SK-N-SH (cell line): Measurements from ENCODE around the gene CNOT4. TPM values are rescaled to one million over a fixed set of nuclear protein-coding genes. Genes with fewer than 3 reads are reported as not detected.
"Not testable (repeated sequence)": the region's sequence is repeated elsewhere in the genome, so short reads cannot be mapped to it uniquely, and the experiment has no call there.

Experiments used
- CTCF ChIA-PET: fragments of 300-600, 350-600 bp; formaldehyde crosslinking; extraction: SDS; loops from one replicate; lab custom pipeline; 2021; lab: Yijun Ruan, JAX
- POLR2A ChIA-PET: fragments of 350-600 bp; sonication (Branson Sonifier 250); formaldehyde crosslinking; extraction: SDS; loops from one replicate; lab custom pipeline; 2020; ENCODE audit warnings: antibody characterized with exemption, inconsistent platforms; lab: Yijun Ruan, JAX
- DNase-seq: peaks from one replicate; pipeline ENCODE4 v3.0.0; 2012
- H2AFZ ChIP-seq: fragments of 200-600 bp; sonication (generic); 2 replicates; pipeline ENCODE4 v1.8.1; 2016; ENCODE audit warnings: antibody characterized with exemption, mild to moderate bottlenecking, low read depth
- H3F3A ChIP-seq: fragments of 200-600 bp; sonication (generic); replicated peaks from 2 replicates; pipeline ENCODE3; 2016; ENCODE audit warnings: antibody characterized with exemption, mild to moderate bottlenecking; ENCODE audit not compliant: insufficient read depth
- H3K27ac ChIP-seq, 2 experiments: fragments of 200-500 bp in 1 of 2; fragments of 200-600 bp in 1 of 2; sonication (Bioruptor generic) in 1 of 2; sonication (generic), shearing (Covaris generic) in 1 of 2; 2 replicates each; pipeline versions ENCODE4 v1.5.1 to v1.6.1; 2014 to 2016; ENCODE audit warnings: low read depth in 2 of 2, inconsistent platforms in 1 of 2, low read length in 1 of 2, mild to moderate bottlenecking in 1 of 2, mixed read lengths in 1 of 2
- H3K27me3 ChIP-seq: fragments of 200-600 bp; sonication (generic), shearing (Covaris generic); 2 replicates; pipeline ENCODE4 v1.6.1; 2016; ENCODE audit warnings: mixed run types; ENCODE audit not compliant: insufficient read depth
- H3K36me3 ChIP-seq, 2 experiments: fragments of 200-500 bp in 1 of 2; fragments of 200-600 bp in 1 of 2; sonication (Bioruptor generic) in 1 of 2; sonication (generic) in 1 of 2; replicated peaks in 1 of 2; 2 replicates each; pipeline versions ENCODE3 to v1.5.1; 2014 to 2016; ENCODE audit warnings: low read length in 1 of 2, mild to moderate bottlenecking in 1 of 2; ENCODE audit not compliant: insufficient read depth in 2 of 2, control insufficient read depth in 1 of 2
- H3K4me1 ChIP-seq, 2 experiments: fragments of 200-500 bp in 1 of 2; fragments of 200-600 bp in 1 of 2; sonication (Bioruptor generic) in 1 of 2; sonication (generic), shearing (Covaris generic) in 1 of 2; 2 replicates each; pipeline versions ENCODE4 v1.5.1 to v1.6.1; 2014 to 2016; ENCODE audit warnings: low read depth in 1 of 2, low read length in 1 of 2, mixed run types in 1 of 2; ENCODE audit not compliant: insufficient read depth in 2 of 2, control insufficient read depth in 1 of 2
- H3K4me2 ChIP-seq: fragments of 200-600 bp; sonication (generic), shearing (Covaris generic); 2 replicates; pipeline ENCODE4 v1.6.1; 2017; ENCODE audit warnings: mixed run types
- H3K4me3 ChIP-seq, 2 experiments: fragments of 200-500 bp in 1 of 2; fragments of 200-600 bp in 1 of 2; sonication (Bioruptor generic) in 1 of 2; sonication (generic), shearing (Covaris generic) in 1 of 2; 2 replicates each; pipeline versions ENCODE4 v1.5.1 to v1.8.1; 2014 to 2016; ENCODE audit warnings: low read depth in 2 of 2, inconsistent platforms in 1 of 2, low read length in 1 of 2, mild to moderate bottlenecking in 1 of 2, mixed read lengths in 1 of 2, moderate library complexity in 1 of 2
- H3K79me2 ChIP-seq: fragments of 200-600 bp; sonication (generic); 2 replicates; pipeline ENCODE4 v1.8.1; 2017; ENCODE audit warnings: mild to moderate bottlenecking; ENCODE audit not compliant: insufficient read depth
- H3K9ac ChIP-seq: fragments of 200-600 bp; sonication (generic); 2 replicates; pipeline ENCODE4 v1.6.1; 2017; ENCODE audit warnings: mixed run types
- H3K9me2 ChIP-seq: fragments of 200-600 bp; sonication (generic); 2 replicates; pipeline ENCODE4 v1.6.1; 2017; ENCODE audit warnings: mixed run types
- H3K9me3 ChIP-seq: fragments of 200-600 bp; sonication (generic); 2 replicates; pipeline ENCODE4 v1.6.1; 2017; ENCODE audit warnings: mixed run types, mild to moderate bottlenecking, moderate library complexity
- H4K20me1 ChIP-seq: fragments of 200-600 bp; sonication (generic); 2 replicates; pipeline ENCODE4 v1.6.1; 2017; ENCODE audit warnings: mild to moderate bottlenecking, mixed run types; ENCODE audit not compliant: insufficient read depth
- CHD2 ChIP-seq: fragments of 150-350 bp; IDR thresholded peaks from 2 replicates; pipeline ENCODE4 v1.6.1; 2018; ENCODE audit warnings: low read length; ENCODE audit not compliant: partially characterized antibody
- ELF1 ChIP-seq: IDR thresholded peaks from 2 replicates; pipeline ENCODE4 v1.4.0; 2012
- FOXJ3 ChIP-seq: sonication (generic); formaldehyde crosslinking; IDR thresholded peaks from 2 replicates; pipeline ENCODE4 v1.5.1; 2020; ENCODE audit warnings: mild to moderate bottlenecking, missing genetic modification reagents
- FOXM1 ChIP-seq: IDR thresholded peaks from 2 replicates; pipeline ENCODE4 v1.4.0; 2012; ENCODE audit warnings: low read depth, mild to moderate bottlenecking
- MAX ChIP-seq: IDR thresholded peaks from 2 replicates; pipeline ENCODE4 v1.4.0; 2012; ENCODE audit warnings: low read depth
- NFIC ChIP-seq: IDR thresholded peaks from 2 replicates; pipeline ENCODE4 v1.4.0; 2012; ENCODE audit warnings: borderline replicate concordance
- NRF1 ChIP-seq: IDR thresholded peaks from 2 replicates; pipeline ENCODE4 v1.6.1; 2012; ENCODE audit warnings: low read depth, mild to moderate bottlenecking, low read length
- RCOR1 ChIP-seq: fragments of 150-350 bp; IDR thresholded peaks from 2 replicates; pipeline ENCODE4 v1.6.1; 2017; ENCODE audit warnings: antibody characterized with exemption, low read length
- RFX5 ChIP-seq: IDR thresholded peaks from 2 replicates; pipeline ENCODE4 v1.6.1; 2012; ENCODE audit warnings: mild to moderate bottlenecking, improper control_type of control experiment, low read length
- SIN3A ChIP-seq: IDR thresholded peaks from 2 replicates; pipeline ENCODE4 v1.6.1; 2012; ENCODE audit warnings: low read depth, mild to moderate bottlenecking, low read length, moderate library complexity, borderline replicate concordance
- TAF1 ChIP-seq: IDR thresholded peaks from 2 replicates; pipeline ENCODE4 v1.6.1; 2012; ENCODE audit warnings: low read depth, mild to moderate bottlenecking, low read length, moderate library complexity, borderline replicate concordance
- TEAD4 ChIP-seq: IDR thresholded peaks from 2 replicates; pipeline ENCODE4 v1.4.0; 2012; ENCODE audit warnings: mild to moderate bottlenecking, borderline replicate concordance; ENCODE audit not compliant: insufficient read depth
- YY1 ChIP-seq: IDR thresholded peaks from 2 replicates; pipeline ENCODE4 v1.4.0; 2012; ENCODE audit warnings: low read depth, mild to moderate bottlenecking
- ZBTB33 ChIP-seq: IDR thresholded peaks from 2 replicates; pipeline ENCODE4 v1.4.0; 2012; ENCODE audit warnings: low read depth, borderline replicate concordance
- WGBS: methylation state at CpG from one replicate; pipeline ENCODE4 v1.1.6; 2017; ENCODE audit warnings: low lambda C conversion rate; 5-methylcytosine and 5-hydroxymethylcytosine counted together
- polyA plus RNA-seq, 3 experiments: library from polyadenylated mRNA; depleted of rRNA; stranded (reverse); fragments of >200 nt; gene quantifications; 2 replicates each; pipeline ENCODE4 v1.2.3, GENCODE V29; 2012
- TF ChIP-seq, protein P1 (sequence below): IDR thresholded peaks from 2 replicates; pipeline ENCODE4 v1.6.1; 2012; ENCODE audit warnings: mild to moderate bottlenecking, low read depth, low read length, moderate library complexity
- TF ChIP-seq, protein P2 (sequence below): IDR thresholded peaks from 2 replicates; pipeline ENCODE4; 2012

The CNOT4 gene
- polyA plus RNA-seq, 1 of the 3 experiments (the other 2 are of a cell fraction), result 8.0 TPM

DNA sequence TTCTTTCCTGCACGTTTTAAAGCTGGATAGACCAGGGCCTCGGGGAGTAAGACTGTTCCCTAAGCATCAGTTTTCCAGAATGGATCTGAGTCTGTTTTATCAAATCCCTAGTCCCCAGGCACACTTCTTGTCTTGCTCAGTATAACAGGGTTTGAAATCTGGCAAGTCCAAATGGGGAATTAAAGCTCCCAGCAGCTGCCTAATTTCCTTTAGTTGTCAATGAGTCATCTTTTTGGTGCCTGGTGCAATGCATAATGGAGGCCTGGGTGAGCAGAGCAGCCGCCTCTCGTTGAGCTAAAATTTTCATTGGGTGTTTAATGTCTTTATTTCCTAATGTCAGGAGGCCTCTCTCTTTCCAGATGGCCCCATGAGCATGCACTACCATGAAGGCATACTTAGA is 188.3 kb downstream of the CNOT4 start (continued):
- TF ChIP-seq, protein P1, sequence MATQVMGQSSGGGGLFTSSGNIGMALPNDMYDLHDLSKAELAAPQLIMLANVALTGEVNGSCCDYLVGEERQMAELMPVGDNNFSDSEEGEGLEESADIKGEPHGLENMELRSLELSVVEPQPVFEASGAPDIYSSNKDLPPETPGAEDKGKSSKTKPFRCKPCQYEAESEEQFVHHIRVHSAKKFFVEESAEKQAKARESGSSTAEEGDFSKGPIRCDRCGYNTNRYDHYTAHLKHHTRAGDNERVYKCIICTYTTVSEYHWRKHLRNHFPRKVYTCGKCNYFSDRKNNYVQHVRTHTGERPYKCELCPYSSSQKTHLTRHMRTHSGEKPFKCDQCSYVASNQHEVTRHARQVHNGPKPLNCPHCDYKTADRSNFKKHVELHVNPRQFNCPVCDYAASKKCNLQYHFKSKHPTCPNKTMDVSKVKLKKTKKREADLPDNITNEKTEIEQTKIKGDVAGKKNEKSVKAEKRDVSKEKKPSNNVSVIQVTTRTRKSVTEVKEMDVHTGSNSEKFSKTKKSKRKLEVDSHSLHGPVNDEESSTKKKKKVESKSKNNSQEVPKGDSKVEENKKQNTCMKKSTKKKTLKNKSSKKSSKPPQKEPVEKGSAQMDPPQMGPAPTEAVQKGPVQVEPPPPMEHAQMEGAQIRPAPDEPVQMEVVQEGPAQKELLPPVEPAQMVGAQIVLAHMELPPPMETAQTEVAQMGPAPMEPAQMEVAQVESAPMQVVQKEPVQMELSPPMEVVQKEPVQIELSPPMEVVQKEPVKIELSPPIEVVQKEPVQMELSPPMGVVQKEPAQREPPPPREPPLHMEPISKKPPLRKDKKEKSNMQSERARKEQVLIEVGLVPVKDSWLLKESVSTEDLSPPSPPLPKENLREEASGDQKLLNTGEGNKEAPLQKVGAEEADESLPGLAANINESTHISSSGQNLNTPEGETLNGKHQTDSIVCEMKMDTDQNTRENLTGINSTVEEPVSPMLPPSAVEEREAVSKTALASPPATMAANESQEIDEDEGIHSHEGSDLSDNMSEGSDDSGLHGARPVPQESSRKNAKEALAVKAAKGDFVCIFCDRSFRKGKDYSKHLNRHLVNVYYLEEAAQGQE, result no peak
- no peak for TF ChIP-seq NRF1
- TF ChIP-seq SIN3A, result no peak
- no peak for TF ChIP-seq TAF1
- 0 out of 2 replicates have a peak, but pooled peaks have one; percentile 57 for TF ChIP-seq FOXJ3
- peak; percentile 78 for TF ChIP-seq RCOR1
- no peak for TF ChIP-seq FOXM1
- TF ChIP-seq TEAD4, result no peak
- peak; percentile 76 for TF ChIP-seq CHD2
- TF ChIP-seq ZBTB33, result no peak
- no peak for TF ChIP-seq ELF1
- TF ChIP-seq, protein P2, sequence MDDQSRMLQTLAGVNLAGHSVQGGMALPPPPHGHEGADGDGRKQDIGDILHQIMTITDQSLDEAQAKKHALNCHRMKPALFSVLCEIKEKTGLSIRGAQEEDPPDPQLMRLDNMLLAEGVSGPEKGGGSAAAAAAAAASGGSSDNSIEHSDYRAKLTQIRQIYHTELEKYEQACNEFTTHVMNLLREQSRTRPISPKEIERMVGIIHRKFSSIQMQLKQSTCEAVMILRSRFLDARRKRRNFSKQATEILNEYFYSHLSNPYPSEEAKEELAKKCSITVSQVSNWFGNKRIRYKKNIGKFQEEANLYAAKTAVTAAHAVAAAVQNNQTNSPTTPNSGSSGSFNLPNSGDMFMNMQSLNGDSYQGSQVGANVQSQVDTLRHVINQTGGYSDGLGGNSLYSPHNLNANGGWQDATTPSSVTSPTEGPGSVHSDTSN, result peak; percentile 54; the same call in 1 of the 2 replicates
- peak; percentile 49; the same call in 1 of the 2 replicates for TF ChIP-seq NFIC
- no peak for TF ChIP-seq MAX
- TF ChIP-seq YY1, result no peak
- no peak for TF ChIP-seq RFX5
- TF ChIP-seq, all 33 proteins: peak for 12

- H3K4me2 ChIP-seq, H3F3A ChIP-seq, DNase-seq, H3K9ac ChIP-seq, H3K27me3 ChIP-seq, H4K20me1 ChIP-seq, H3K9me2 ChIP-seq, H3K9me3 ChIP-seq, H2AFZ ChIP-seq, H3K36me3 ChIP-seq, H3K79me2 ChIP-seq, H3K4me3 ChIP-seq: not testable (repeated sequence)
- peaks cover 0 to 38% of the 10 kb centered on the region in 2 experiments; a peak in 2 of 4 replicates for H3K4me1 ChIP-seq
- ChIA-PET CTCF (interaction anchor here (0.8 to 8.3 kb wide), 9 partner anchors 13 to 324 kb away, joined by 3 to 108 read pairs (median 7); no protein-coding TSS in a partner anchor), POLR2A (interaction anchor here (1.2 to 2.4 kb wide), 2 partner anchors 10 to 15 kb away, joined by 5 to 8 read pairs; no protein-coding TSS in a partner anchor)
- H3K27ac ChIP-seq, result peak overlapping the region; percentile 0 to 89; a peak in 3 of 4 replicates
- WGBS, result 85% methylated on average over 6 of the region's 6 CpGs
These were observed 188.9 kb downstream of the CNOT4 start for GRCh38 chr7:135320953-135321352.
